HEK293 (cell line): ENCODE data around the gene JOSD1.

Source experiments
- INSM2 ChIP-seq: fragments of 450-650 bp; formaldehyde crosslinking; IDR thresholded peaks from 2 replicates; pipeline ENCODE4 v1.5.1; 2016; ENCODE audit warnings: missing biosample characterization, missing genetic modification characterization
- SETDB1 ChIP-seq: IDR thresholded peaks from one replicate; pipeline ENCODE4 v1.6.1; 2017; ENCODE audit warnings: mild to moderate bottlenecking, low read length, moderate library complexity, mixed read lengths; ENCODE audit not compliant: insufficient read length
- TRIM28 ChIP-seq: IDR thresholded peaks from 2 replicates; pipeline ENCODE4 v1.6.1; 2011; ENCODE audit warnings: low read length, control low read depth, borderline replicate concordance
- YY1 ChIP-seq: fragments of 450-650 bp; formaldehyde crosslinking; IDR thresholded peaks from 2 replicates; pipeline ENCODE4 v1.5.1; 2018; ENCODE audit warnings: missing biosample characterization, missing genetic modification characterization
- ZBTB1 ChIP-seq: fragments of 450-650 bp; formaldehyde crosslinking; IDR thresholded peaks from 2 replicates; pipeline ENCODE4 v1.5.1; 2016; ENCODE audit warnings: missing biosample characterization, missing genetic modification characterization
- ZBTB8A ChIP-seq: fragments of 450-650 bp; formaldehyde crosslinking; IDR thresholded peaks from 2 replicates; pipeline ENCODE4 v1.5.1; 2016; ENCODE audit warnings: missing biosample characterization, missing genetic modification characterization
- ZNF133 ChIP-seq: fragments of 450-650 bp; formaldehyde crosslinking; IDR thresholded peaks from 2 replicates; pipeline ENCODE4 v1.5.1; 2016; ENCODE audit warnings: missing biosample characterization, missing genetic modification characterization
- ZNF146 ChIP-seq: fragments of 450-650 bp; formaldehyde crosslinking; IDR thresholded peaks from 2 replicates; pipeline ENCODE4 v1.5.1; 2016; ENCODE audit warnings: missing biosample characterization, missing genetic modification characterization
- ZNF221 ChIP-seq: fragments of 450-650 bp; formaldehyde crosslinking; IDR thresholded peaks from 2 replicates; pipeline ENCODE4 v1.5.1; 2017; ENCODE audit warnings: missing biosample characterization, missing genetic modification characterization, borderline replicate concordance
- ZNF266 ChIP-seq: fragments of 450-650 bp; formaldehyde crosslinking; IDR thresholded peaks from 2 replicates; pipeline ENCODE4 v1.5.1; 2016; ENCODE audit warnings: missing biosample characterization, missing genetic modification characterization, low read depth
- ZNF350 ChIP-seq: fragments of 450-650 bp; formaldehyde crosslinking; IDR thresholded peaks from 2 replicates; pipeline ENCODE4 v1.5.0; 2017; ENCODE audit warnings: missing biosample characterization, mild to moderate bottlenecking, missing genetic modification characterization
- ZNF394 ChIP-seq: fragments of 450-650 bp; formaldehyde crosslinking; IDR thresholded peaks from 2 replicates; pipeline ENCODE4 v1.5.1; 2016; ENCODE audit warnings: missing biosample characterization, missing genetic modification characterization, mild to moderate bottlenecking, moderate library complexity, borderline replicate concordance
- ZNF423 ChIP-seq: fragments of 450-650 bp; formaldehyde crosslinking; IDR thresholded peaks from 2 replicates; pipeline ENCODE4 v1.5.1; 2016; ENCODE audit warnings: missing biosample characterization, missing genetic modification characterization
- ZNF510 ChIP-seq: fragments of 450-650 bp; formaldehyde crosslinking; IDR thresholded peaks from 2 replicates; pipeline ENCODE4 v1.5.1; 2018; ENCODE audit warnings: mild to moderate bottlenecking, missing genetic modification characterization, missing biosample characterization; ENCODE audit not compliant: insufficient replicate concordance
- ZNF513 ChIP-seq: fragments of 450-650 bp; IDR thresholded peaks from 2 replicates; pipeline ENCODE4 v1.5.1; 2018; ENCODE audit warnings: missing biosample characterization, missing genetic modification characterization
- ZNF529 ChIP-seq: fragments of 450-650 bp; formaldehyde crosslinking; IDR thresholded peaks from 2 replicates; pipeline ENCODE4 v1.5.1; 2017; ENCODE audit warnings: missing genetic modification characterization, missing biosample characterization; ENCODE audit not compliant: insufficient replicate concordance
- ZNF561 ChIP-seq: fragments of 450-650 bp; IDR thresholded peaks from 2 replicates; pipeline ENCODE4 v1.5.1; 2018; ENCODE audit warnings: missing biosample characterization, missing genetic modification characterization, borderline replicate concordance
- ZNF571 ChIP-seq: fragments of 450-650 bp; formaldehyde crosslinking; IDR thresholded peaks from 2 replicates; pipeline ENCODE4 v1.5.0; 2017; ENCODE audit warnings: missing biosample characterization, missing genetic modification characterization
- ZNF600 ChIP-seq: fragments of 450-650 bp; formaldehyde crosslinking; IDR thresholded peaks from 2 replicates; pipeline ENCODE4 v1.5.1; 2016; ENCODE audit warnings: missing biosample characterization, missing genetic modification characterization
- ZNF610 ChIP-seq: fragments of 450-650 bp; formaldehyde crosslinking; IDR thresholded peaks from 2 replicates; pipeline ENCODE4 v1.5.1; 2016; ENCODE audit warnings: missing biosample characterization, missing genetic modification characterization, borderline replicate concordance
- ZNF692 ChIP-seq: fragments of 450-650 bp; formaldehyde crosslinking; IDR thresholded peaks from 2 replicates; pipeline ENCODE4 v1.5.1; 2016; ENCODE audit warnings: missing biosample characterization, missing genetic modification characterization
- ZNF792 ChIP-seq: fragments of 450-650 bp; formaldehyde crosslinking; IDR thresholded peaks from 2 replicates; pipeline ENCODE4 v1.5.1; 2016; ENCODE audit warnings: missing biosample characterization, missing genetic modification characterization
- TF ChIP-seq, protein P1 (sequence below): fragments of 450-650 bp; formaldehyde crosslinking; IDR thresholded peaks from 2 replicates; pipeline ENCODE4 v1.5.1; 2017; ENCODE audit warnings: missing biosample characterization, missing genetic modification characterization
- TF ChIP-seq, protein P2 (sequence below): fragments of 450-650 bp; formaldehyde crosslinking; IDR thresholded peaks from 2 replicates; pipeline ENCODE4 v1.5.1; 2016; ENCODE audit warnings: missing biosample characterization, missing genetic modification characterization, borderline replicate concordance
- TF ChIP-seq, protein P3 (sequence below): fragments of 450-650 bp; formaldehyde crosslinking; IDR thresholded peaks from 2 replicates; pipeline ENCODE4 v1.5.1; 2016; ENCODE audit warnings: missing biosample characterization, missing genetic modification characterization

The JOSD1 gene

GRCh38 chr22:38705235-38706100, 4.7 kb upstream of the JOSD1 start, which contains the start of gene GTPBP1 (continued):
- no peak for TF ChIP-seq ZNF221 (tag by site-specific recombination)
- TF ChIP-seq ZNF423: no peak
- TF ChIP-seq ZNF610 (tag by site-specific recombination): no peak
- no peak for TF ChIP-seq ZBTB1
- TF ChIP-seq ZNF350 (tag by site-specific recombination): no peak; the same call in none of the 2 replicates
- TF ChIP-seq, protein P1, sequence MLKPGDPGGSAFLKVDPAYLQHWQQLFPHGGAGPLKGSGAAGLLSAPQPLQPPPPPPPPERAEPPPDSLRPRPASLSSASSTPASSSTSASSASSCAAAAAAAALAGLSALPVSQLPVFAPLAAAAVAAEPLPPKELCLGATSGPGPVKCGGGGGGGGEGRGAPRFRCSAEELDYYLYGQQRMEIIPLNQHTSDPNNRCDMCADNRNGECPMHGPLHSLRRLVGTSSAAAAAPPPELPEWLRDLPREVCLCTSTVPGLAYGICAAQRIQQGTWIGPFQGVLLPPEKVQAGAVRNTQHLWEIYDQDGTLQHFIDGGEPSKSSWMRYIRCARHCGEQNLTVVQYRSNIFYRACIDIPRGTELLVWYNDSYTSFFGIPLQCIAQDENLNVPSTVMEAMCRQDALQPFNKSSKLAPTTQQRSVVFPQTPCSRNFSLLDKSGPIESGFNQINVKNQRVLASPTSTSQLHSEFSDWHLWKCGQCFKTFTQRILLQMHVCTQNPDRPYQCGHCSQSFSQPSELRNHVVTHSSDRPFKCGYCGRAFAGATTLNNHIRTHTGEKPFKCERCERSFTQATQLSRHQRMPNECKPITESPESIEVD: no peak
- TF ChIP-seq ZNF792 (tag by site-specific recombination): no peak
- TF ChIP-seq, protein P2, sequence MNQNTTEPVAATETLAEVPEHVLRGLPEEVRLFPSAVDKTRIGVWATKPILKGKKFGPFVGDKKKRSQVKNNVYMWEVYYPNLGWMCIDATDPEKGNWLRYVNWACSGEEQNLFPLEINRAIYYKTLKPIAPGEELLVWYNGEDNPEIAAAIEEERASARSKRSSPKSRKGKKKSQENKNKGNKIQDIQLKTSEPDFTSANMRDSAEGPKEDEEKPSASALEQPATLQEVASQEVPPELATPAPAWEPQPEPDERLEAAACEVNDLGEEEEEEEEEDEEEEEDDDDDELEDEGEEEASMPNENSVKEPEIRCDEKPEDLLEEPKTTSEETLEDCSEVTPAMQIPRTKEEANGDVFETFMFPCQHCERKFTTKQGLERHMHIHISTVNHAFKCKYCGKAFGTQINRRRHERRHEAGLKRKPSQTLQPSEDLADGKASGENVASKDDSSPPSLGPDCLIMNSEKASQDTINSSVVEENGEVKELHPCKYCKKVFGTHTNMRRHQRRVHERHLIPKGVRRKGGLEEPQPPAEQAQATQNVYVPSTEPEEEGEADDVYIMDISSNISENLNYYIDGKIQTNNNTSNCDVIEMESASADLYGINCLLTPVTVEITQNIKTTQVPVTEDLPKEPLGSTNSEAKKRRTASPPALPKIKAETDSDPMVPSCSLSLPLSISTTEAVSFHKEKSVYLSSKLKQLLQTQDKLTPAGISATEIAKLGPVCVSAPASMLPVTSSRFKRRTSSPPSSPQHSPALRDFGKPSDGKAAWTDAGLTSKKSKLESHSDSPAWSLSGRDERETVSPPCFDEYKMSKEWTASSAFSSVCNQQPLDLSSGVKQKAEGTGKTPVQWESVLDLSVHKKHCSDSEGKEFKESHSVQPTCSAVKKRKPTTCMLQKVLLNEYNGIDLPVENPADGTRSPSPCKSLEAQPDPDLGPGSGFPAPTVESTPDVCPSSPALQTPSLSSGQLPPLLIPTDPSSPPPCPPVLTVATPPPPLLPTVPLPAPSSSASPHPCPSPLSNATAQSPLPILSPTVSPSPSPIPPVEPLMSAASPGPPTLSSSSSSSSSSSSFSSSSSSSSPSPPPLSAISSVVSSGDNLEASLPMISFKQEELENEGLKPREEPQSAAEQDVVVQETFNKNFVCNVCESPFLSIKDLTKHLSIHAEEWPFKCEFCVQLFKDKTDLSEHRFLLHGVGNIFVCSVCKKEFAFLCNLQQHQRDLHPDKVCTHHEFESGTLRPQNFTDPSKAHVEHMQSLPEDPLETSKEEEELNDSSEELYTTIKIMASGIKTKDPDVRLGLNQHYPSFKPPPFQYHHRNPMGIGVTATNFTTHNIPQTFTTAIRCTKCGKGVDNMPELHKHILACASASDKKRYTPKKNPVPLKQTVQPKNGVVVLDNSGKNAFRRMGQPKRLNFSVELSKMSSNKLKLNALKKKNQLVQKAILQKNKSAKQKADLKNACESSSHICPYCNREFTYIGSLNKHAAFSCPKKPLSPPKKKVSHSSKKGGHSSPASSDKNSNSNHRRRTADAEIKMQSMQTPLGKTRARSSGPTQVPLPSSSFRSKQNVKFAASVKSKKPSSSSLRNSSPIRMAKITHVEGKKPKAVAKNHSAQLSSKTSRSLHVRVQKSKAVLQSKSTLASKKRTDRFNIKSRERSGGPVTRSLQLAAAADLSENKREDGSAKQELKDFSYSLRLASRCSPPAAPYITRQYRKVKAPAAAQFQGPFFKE (tag by site-specific recombination): no peak
- TF ChIP-seq ZNF529 (tag by site-specific recombination): no peak
- TF ChIP-seq ZNF146 (tag by site-specific recombination): no peak
- TF ChIP-seq YY1 (tag by site-specific recombination): peak; percentile 84
- TF ChIP-seq ZNF266 (tag by site-specific recombination): no peak
- TF ChIP-seq TRIM28: peak; percentile 79
- TF ChIP-seq ZNF394 (tag by site-specific recombination): no peak; the same call in 1 of the 2 replicates
- TF ChIP-seq, protein P3, sequence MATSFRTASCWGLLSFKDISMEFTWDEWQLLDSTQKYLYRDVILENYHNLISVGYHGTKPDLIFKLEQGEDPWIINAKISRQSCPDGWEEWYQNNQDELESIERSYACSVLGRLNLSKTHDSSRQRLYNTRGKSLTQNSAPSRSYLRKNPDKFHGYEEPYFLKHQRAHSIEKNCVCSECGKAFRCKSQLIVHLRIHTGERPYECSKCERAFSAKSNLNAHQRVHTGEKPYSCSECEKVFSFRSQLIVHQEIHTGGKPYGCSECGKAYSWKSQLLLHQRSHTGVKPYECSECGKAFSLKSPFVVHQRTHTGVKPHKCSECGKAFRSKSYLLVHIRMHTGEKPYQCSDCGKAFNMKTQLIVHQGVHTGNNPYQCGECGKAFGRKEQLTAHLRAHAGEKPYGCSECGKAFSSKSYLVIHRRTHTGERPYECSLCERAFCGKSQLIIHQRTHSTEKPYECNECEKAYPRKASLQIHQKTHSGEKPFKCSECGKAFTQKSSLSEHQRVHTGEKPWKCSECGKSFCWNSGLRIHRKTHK: no peak
- no peak for TF ChIP-seq ZNF133
- no peak for TF ChIP-seq ZNF510 (tag by site-specific recombination)
- TF ChIP-seq ZNF600 (tag by site-specific recombination): no peak
- no peak for TF ChIP-seq ZNF513
- TF ChIP-seq ZNF571 (tag by site-specific recombination): no peak
- TF ChIP-seq ZNF692: no peak
- TF ChIP-seq INSM2: peak; percentile 82
- TF ChIP-seq ZNF561 (tag by site-specific recombination): 0 out of 2 replicates have a peak, but pooled peaks have one; percentile 34
- TF ChIP-seq ZBTB8A (tag by site-specific recombination): peak; percentile 13; the same call in 1 of the 2 replicates
- no peak for TF ChIP-seq SETDB1
